Ishikawa (cell line): ENCODE measurements around the gene WIPF2.

Experiments
- REST ChIP-seq: IDR thresholded peaks from 2 replicates; pipeline ENCODE4 v1.6.1; 2012; ENCODE audit warnings: low read depth, mild to moderate bottlenecking
- TAF1 ChIP-seq: IDR thresholded peaks from 2 replicates; pipeline ENCODE4 v1.6.1; 2012; ENCODE audit warnings: low read depth, mild to moderate bottlenecking

GRCh38 chr17:40181205-40181604 is 37.9 kb upstream of the WIPF2 start:
- TF ChIP-seq REST (no peak), TAF1 (no peak)
